ENCODE measurements around the gene GNG7.
"Not testable (repeated sequence)": the region's sequence is repeated elsewhere in the genome, so short reads cannot be mapped to it uniquely, and the experiment has no call there.

The GNG7 gene

GRCh38 chr19:2641332-2641698 is 61.2 kb downstream of the GNG7 start:
- no peak for DNase-seq (ENCODE audit: low read depth)

GRCh38 chr19:2640563-2641331 is 61.7 kb downstream of the GNG7 start:
- DNase-seq (ENCODE audit: low read depth), result no peak

- no peak for DNase-seq (ENCODE audit: low read depth)
Measured at GRCh38 chr19:2639999-2640398, 62.5 kb downstream of the GNG7 start.

GRCh38 chr19:2638417-2638940 is 64.0 kb downstream of the GNG7 start:
- DNase-seq (ENCODE audit: low read depth), result no peak

- DNase-seq (ENCODE audit: low read depth), result peak; percentile 66
Measured at GRCh38 chr19:2636897-2637683, 65.4 kb downstream of the GNG7 start.

GRCh38 chr19:2636141-2636896 is 66.2 kb downstream of the GNG7 start:
- no peak for DNase-seq (ENCODE audit: low read depth)

- no peak for DNase-seq (ENCODE audit: low read depth)
Measured at GRCh38 chr19:2634960-2635359, 67.5 kb downstream of the GNG7 start.

GRCh38 chr19:2634228-2634951 is 68.1 kb downstream of the GNG7 start:
- no peak for DNase-seq (ENCODE audit: low read depth)

GRCh38 chr19:2633693-2634075 is 68.8 kb downstream of the GNG7 start:
- no peak for DNase-seq (ENCODE audit: low read depth)

GRCh38 chr19:2631213-2631821 is 71.2 kb downstream of the GNG7 start:
- DNase-seq (ENCODE audit: low read depth), result no peak

- DNase-seq (ENCODE audit: low read depth), result no peak
Measured at GRCh38 chr19:2630352-2631001, 72.0 kb downstream of the GNG7 start.

GRCh38 chr19:2629491-2630351 is 72.8 kb downstream of the GNG7 start:
- DNase-seq (ENCODE audit: low read depth), result no peak

GRCh38 chr19:2628597-2628996 is 73.9 kb downstream of the GNG7 start:
- DNase-seq (ENCODE audit: low read depth), result no peak

GRCh38 chr19:2627855-2628254 is 74.6 kb downstream of the GNG7 start:
- DNase-seq (ENCODE audit: low read depth), result no peak

- DNase-seq (ENCODE audit: low read depth), result no peak
Measured at GRCh38 chr19:2627319-2627829, 75.1 kb downstream of the GNG7 start.

- no peak for DNase-seq (ENCODE audit: low read depth)
Measured at GRCh38 chr19:2625434-2625833, 77.1 kb downstream of the GNG7 start.

- no peak for DNase-seq (ENCODE audit: low read depth)
Measured at GRCh38 chr19:2624537-2625091, 77.9 kb downstream of the GNG7 start.

GRCh38 chr19:2623798-2624197 is 78.7 kb downstream of the GNG7 start:
- no peak for DNase-seq (ENCODE audit: low read depth)

- not testable (repeated sequence) for DNase-seq (ENCODE audit: low read depth)
Measured at GRCh38 chr19:2622371-2622961, 80.0 kb downstream of the GNG7 start.

Data from stimulated activated CD8-positive, alpha-beta memory T cell treated with anti-CD3 and anti-CD28 coated beads, Interleukin-15, amount 100 ng/mL, for 24 hours (primary cell).